K562 (cell line): Measurements from ENCODE around the gene ADGRF5. TPM values are rescaled to one million over a fixed set of nuclear protein-coding genes. Genes with fewer than 3 reads are reported as not detected.

Experiments
- ATAC-seq: fragments of 200-7000 bp; cut with Tn5 transposase; 3 replicates; pipeline ENCODE4 v1.9.1; 2020; ENCODE audit warnings: moderate library complexity
- BruUV-seq: library from RNA; stranded (reverse); fragments of 400-500 nt; replicated peaks from 2 replicates; lab custom pipeline; 2021; lab: Mats Ljungman, UMichigan
- CTCF ChIA-PET: fragments of 300-600 bp; formaldehyde crosslinking; extraction: SDS; loops from one replicate; lab custom pipeline; 2021; ENCODE audit warnings: low intra/inter-chr PET ratio; lab: Yijun Ruan, JAX
- POLR2A ChIA-PET: fragments of 300-600, 350-650 bp; sonication (Branson Sonifier 250); formaldehyde crosslinking; extraction: SDS; loops from one replicate; lab custom pipeline; 2021; ENCODE audit warnings: antibody characterized with exemption, inconsistent platforms; lab: Yijun Ruan, JAX
- DNase-seq, 4 experiments: peaks; one replicate each; pipeline versions ENCODE4 v3.0.0 to v3.0.0-alpha.2; 2011 to 2018; ENCODE audit warnings: low spot score in 3 of 4, mixed read lengths in 3 of 4; ENCODE audit errors: extremely low read depth in 1 of 4
- FAIRE-seq: peaks from 2 replicates; lab custom pipeline; 2011; peaks lifted over from hg19 to GRCh38; lab: Jason Lieb, UNC
- H2AFZ ChIP-seq: 2 replicates; pipeline ENCODE4 v1.6.0; 2011; ENCODE audit warnings: low read depth, low read length, control low read depth, inconsistent platforms
- H3K27ac ChIP-seq: fragments of 200-600 bp; 3 replicates; pipeline ENCODE4 v1.8.0; 2011; ENCODE audit warnings: low read depth, mild to moderate bottlenecking, control low read depth, inconsistent platforms, low read length, moderate library complexity, mixed read lengths; ENCODE audit errors: extremely low read depth
- H3K27me3 ChIP-seq, 2 experiments: fragments of 300-600 bp in 1 of 2; 2 replicates in 1 of 2; 3 replicates in 1 of 2; pipeline versions ENCODE4 v1.6.0 to v1.8.0; 2011; ENCODE audit warnings: inconsistent platforms in 2 of 2, low read length in 2 of 2, mild to moderate bottlenecking in 1 of 2, mixed read lengths in 1 of 2, moderate library complexity in 1 of 2; ENCODE audit not compliant: control insufficient read depth in 2 of 2, insufficient read depth in 2 of 2
- H3K36me3 ChIP-seq: fragments of 300-600 bp; 3 replicates; pipeline ENCODE4 v1.8.0; 2011; ENCODE audit warnings: mild to moderate bottlenecking, low read length, inconsistent platforms; ENCODE audit not compliant: control insufficient read depth, insufficient read depth
- H3K4me1 ChIP-seq, 2 experiments: fragments of 200-600 bp in 1 of 2; replicated peaks in 1 of 2; 2 replicates in 1 of 2; 3 replicates in 1 of 2; pipeline versions ENCODE4 v1.5.1 to v1.8.0; 2011; ENCODE audit warnings: inconsistent platforms in 2 of 2, low read length in 2 of 2, mild to moderate bottlenecking in 1 of 2, mixed read lengths in 1 of 2, moderate library complexity in 1 of 2; ENCODE audit not compliant: control insufficient read depth in 2 of 2, insufficient read depth in 2 of 2
- H3K4me2 ChIP-seq: 2 replicates; pipeline ENCODE4 v1.6.1; 2011; ENCODE audit warnings: low read length, control low read depth, inconsistent platforms, mixed read lengths; ENCODE audit not compliant: insufficient read depth
- H3K4me3 ChIP-seq: fragments of 200-600 bp; sonication (generic), shearing (Covaris generic); 2 replicates; pipeline ENCODE4 v1.5.1; 2016; ENCODE audit warnings: control low read depth, inconsistent platforms
- H3K79me2 ChIP-seq: fragments of 200-600 bp; 3 replicates; pipeline ENCODE4 v1.8.0; 2011; ENCODE audit warnings: low read length, inconsistent platforms; ENCODE audit not compliant: control insufficient read depth, insufficient read depth
- H3K9ac ChIP-seq, 2 experiments: 2 replicates each; pipeline versions ENCODE4 v1.6.0 to v1.6.1; 2011; ENCODE audit warnings: low read depth in 2 of 2, low read length in 2 of 2, control low read depth in 1 of 2, inconsistent platforms in 1 of 2, mild to moderate bottlenecking in 1 of 2, mixed read lengths in 1 of 2; ENCODE audit not compliant: insufficient read depth in 1 of 2
- H3K9me1 ChIP-seq: one replicate; pipeline ENCODE4 v1.6.0; 2011; ENCODE audit warnings: inconsistent platforms, mild to moderate bottlenecking, low read length, moderate library complexity; ENCODE audit not compliant: control insufficient read depth, insufficient read depth
- H3K9me3 ChIP-seq: replicated peaks from 2 replicates; pipeline ENCODE4 v1.5.1; 2011; ENCODE audit warnings: low read depth, low read length, inconsistent platforms; ENCODE audit not compliant: control insufficient read depth, insufficient read depth
- H4K20me1 ChIP-seq: replicated peaks from 2 replicates; pipeline ENCODE4 v1.6.1; 2011; ENCODE audit warnings: low read length, inconsistent platforms, mixed read lengths; ENCODE audit not compliant: control insufficient read depth, insufficient read depth
- CUX1 ChIP-seq: fragments of 200-800 bp; sonication (Bioruptor generic); IDR thresholded peaks from 2 replicates; pipeline ENCODE4 v1.6.1; 2016; ENCODE audit warnings: missing genetic modification characterization, missing compliant biosample characterization
- HMGXB4 ChIP-seq: sonication (generic); formaldehyde crosslinking; IDR thresholded peaks from 2 replicates; pipeline ENCODE4 v1.8.1; 2023; ENCODE audit warnings: mild to moderate bottlenecking, missing genetic modification reagents
- NFIC ChIP-seq: fragments of 450-650 bp; IDR thresholded peaks from 2 replicates; pipeline ENCODE4 v1.6.1; 2017; ENCODE audit warnings: mild to moderate bottlenecking, inconsistent platforms
- NR4A1 ChIP-seq, 2 experiments: fragments of 250-450 bp in 1 of 2; fragments of 450-650 bp in 1 of 2; sonication (Bioruptor Pico) in 1 of 2; IDR thresholded peaks; 2 replicates each; pipeline versions ENCODE4 v1.4.0 to v1.6.1; 2016 to 2020; ENCODE audit warnings: mild to moderate bottlenecking in 2 of 2, missing compliant biosample characterization in 1 of 2, missing genetic modification characterization in 1 of 2, moderate library complexity in 1 of 2
- PHF20 ChIP-seq: fragments of 450-650 bp; IDR thresholded peaks from 2 replicates; pipeline ENCODE4 v1.6.1; 2018; ENCODE audit not compliant: partially characterized antibody
- SMAD1 ChIP-seq: fragments of 150-350 bp; IDR thresholded peaks from 2 replicates; pipeline ENCODE4 v1.6.1; 2014; ENCODE audit warnings: low read length, low read depth; ENCODE audit not compliant: partially characterized antibody
- ZNF134 ChIP-seq: fragments of 250-450 bp; sonication (Bioruptor Pico); conservative IDR thresholded peaks from 2 replicates; pipeline ENCODE4 v1.4.0; 2020
- ZNF217 ChIP-seq: sonication (generic); formaldehyde crosslinking; IDR thresholded peaks from 2 replicates; pipeline ENCODE4 v1.8.0; 2022; ENCODE audit warnings: mild to moderate bottlenecking, missing genetic modification reagents
- WGBS: fragments of 100-300 bp; shearing (Covaris generic); methylation state at CpG from one replicate; pipeline ENCODE4 v1.1.6; 2016; ENCODE audit warnings: low coverage, mixed read lengths; ENCODE audit not compliant: insufficient coverage; ENCODE audit errors: missing lambda C conversion rate; 5-methylcytosine and 5-hydroxymethylcytosine counted together
- in situ Hi-C: fragments of 300-500 bp; cut with MboI; formaldehyde crosslinking; loops from 4 replicates; pipeline ENCODE4 v1.15.0; 2018; ENCODE audit warnings: inconsistent platforms, mixed read lengths
- intact Hi-C: fragments of 100-400 bp; cut with micrococcal nuclease; formaldehyde crosslinking; loops from 2 replicates; pipeline ENCODE4 v1.14.2; 2022
- polyA plus RNA-seq, 8 experiments: library from polyadenylated mRNA; depleted of rRNA in 4 of 8; stranded (reverse) in 5 of 8; unstranded in 3 of 8; fragments of >200 nt; fragmentation: Nextera tagmentation in 2 of 8; fragmentation: Illumina TruSeq in 1 of 8; extraction: Ambion mirVana in 2 of 8; extraction: Trizol in 1 of 8; gene quantifications; 2 replicates each; pipeline versions ENCODE4 v1.2.1 to v1.2.3, GENCODE V29; 2011 to 2014; ENCODE audit warnings: inconsistent platforms in 1 of 8, missing spikeins in 1 of 8
- total RNA-seq, 7 experiments: library from RNA; depleted of rRNA in 6 of 7; stranded (reverse); fragments of >200 nt in 6 of 7; fragmentation: Illumina TruSeq in 2 of 7; extraction: Trizol in 2 of 7; gene quantifications; 2 replicates each; pipeline versions ENCODE4 v1.2.1 to v1.2.3, GENCODE V29; 2011 to 2021; ENCODE audit warnings: low replicate concordance in 1 of 7
- TF ChIP-seq, protein P1 (sequence below): fragments of 450-650 bp; IDR thresholded peaks from 2 replicates; pipeline ENCODE4 v1.6.1; 2017; ENCODE audit warnings: antibody characterized with exemption, mild to moderate bottlenecking
- TF ChIP-seq, protein P2 (sequence below): fragments of 450-650 bp; IDR thresholded peaks from 2 replicates; pipeline ENCODE4 v1.6.1; 2016; ENCODE audit warnings: missing biosample characterization, missing genetic modification characterization

ADGRF5 gene
- total and polyA plus RNA-seq, 9 of the 15 experiments (the other 6 are each of a cell fraction or from before 2014, with no cell fraction given): 0.07 TPM; not detected in 8

DNA sequence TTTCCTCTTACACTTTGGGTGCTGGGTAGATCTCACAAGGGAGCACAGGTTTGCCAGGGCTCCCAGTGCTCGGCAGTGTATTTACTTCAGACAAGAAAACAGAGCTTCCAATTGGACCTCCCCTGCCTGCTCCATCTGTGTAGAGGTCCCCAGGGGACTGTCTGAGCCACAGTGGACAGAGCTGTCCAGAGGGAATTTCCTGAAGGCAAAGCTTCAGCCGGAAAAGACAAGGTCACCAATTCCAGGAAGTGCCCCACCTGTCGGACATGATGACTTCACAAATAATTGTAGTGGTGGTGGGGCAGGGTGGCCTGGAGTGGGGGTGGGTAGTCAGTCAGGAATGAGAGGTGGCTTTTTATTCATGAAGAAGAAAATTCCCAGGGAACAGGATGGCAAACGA, 18.6 kb downstream of the ADGRF5 start:
- H4K20me1 ChIP-seq: no peaks in the 10 kb centered on the region
- ChIA-PET CTCF (no interaction called here), POLR2A (no interaction called here)
- ATAC-seq (no peak), FAIRE-seq (no peak), DNase-seq (no peak)
- H3K79me2 ChIP-seq: no peaks in the 10 kb centered on the region
- H3K4me3 ChIP-seq: no peak overlapping the region
- H2AFZ ChIP-seq: no peak overlapping the region
- H3K36me3 ChIP-seq: no peaks in the 10 kb centered on the region
- H3K27ac ChIP-seq: no peak overlapping the region
- H3K4me2 ChIP-seq: no peak overlapping the region
- 0% methylated on average over 4 of the region's 4 CpGs for WGBS
- H3K4me1 ChIP-seq: no peaks in the 10 kb centered on the region
- H3K9me1 ChIP-seq: no peaks in the 10 kb centered on the region
- in situ Hi-C loops: no loop called here
- H3K27me3 ChIP-seq: peaks cover 0 to 7% of the 10 kb centered on the region in 2 experiments; a peak in 1 of 5 replicates
- no peaks in the 10 kb centered on the region for H3K9me3 ChIP-seq
- BruUV-seq: no TSS peak
- intact Hi-C loops: no loop called here
- no peak overlapping the region for H3K9ac ChIP-seq
- no peak for TF ChIP-seq ZNF134
- no peak for TF ChIP-seq NFIC
- TF ChIP-seq ZNF217: no peak
- TF ChIP-seq PHF20: no peak
- TF ChIP-seq, protein P1, sequence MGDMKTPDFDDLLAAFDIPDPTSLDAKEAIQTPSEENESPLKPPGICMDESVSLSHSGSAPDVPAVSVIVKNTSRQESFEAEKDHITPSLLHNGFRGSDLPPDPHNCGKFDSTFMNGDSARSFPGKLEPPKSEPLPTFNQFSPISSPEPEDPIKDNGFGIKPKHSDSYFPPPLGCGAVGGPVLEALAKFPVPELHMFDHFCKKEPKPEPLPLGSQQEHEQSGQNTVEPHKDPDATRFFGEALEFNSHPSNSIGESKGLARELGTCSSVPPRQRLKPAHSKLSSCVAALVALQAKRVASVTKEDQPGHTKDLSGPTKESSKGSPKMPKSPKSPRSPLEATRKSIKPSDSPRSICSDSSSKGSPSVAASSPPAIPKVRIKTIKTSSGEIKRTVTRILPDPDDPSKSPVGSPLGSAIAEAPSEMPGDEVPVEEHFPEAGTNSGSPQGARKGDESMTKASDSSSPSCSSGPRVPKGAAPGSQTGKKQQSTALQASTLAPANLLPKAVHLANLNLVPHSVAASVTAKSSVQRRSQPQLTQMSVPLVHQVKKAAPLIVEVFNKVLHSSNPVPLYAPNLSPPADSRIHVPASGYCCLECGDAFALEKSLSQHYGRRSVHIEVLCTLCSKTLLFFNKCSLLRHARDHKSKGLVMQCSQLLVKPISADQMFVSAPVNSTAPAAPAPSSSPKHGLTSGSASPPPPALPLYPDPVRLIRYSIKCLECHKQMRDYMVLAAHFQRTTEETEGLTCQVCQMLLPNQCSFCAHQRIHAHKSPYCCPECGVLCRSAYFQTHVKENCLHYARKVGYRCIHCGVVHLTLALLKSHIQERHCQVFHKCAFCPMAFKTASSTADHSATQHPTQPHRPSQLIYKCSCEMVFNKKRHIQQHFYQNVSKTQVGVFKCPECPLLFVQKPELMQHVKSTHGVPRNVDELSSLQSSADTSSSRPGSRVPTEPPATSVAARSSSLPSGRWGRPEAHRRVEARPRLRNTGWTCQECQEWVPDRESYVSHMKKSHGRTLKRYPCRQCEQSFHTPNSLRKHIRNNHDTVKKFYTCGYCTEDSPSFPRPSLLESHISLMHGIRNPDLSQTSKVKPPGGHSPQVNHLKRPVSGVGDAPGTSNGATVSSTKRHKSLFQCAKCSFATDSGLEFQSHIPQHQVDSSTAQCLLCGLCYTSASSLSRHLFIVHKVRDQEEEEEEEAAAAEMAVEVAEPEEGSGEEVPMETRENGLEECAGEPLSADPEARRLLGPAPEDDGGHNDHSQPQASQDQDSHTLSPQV: no peak
- TF ChIP-seq SMAD1: no peak
- no peak for TF ChIP-seq NR4A1 (CRISPR knock-in tag; IDR thresholded peaks at IDR 0.05)
- no peak for TF ChIP-seq NR4A1 (tag; IDR thresholded peaks at IDR 0.05)
- TF ChIP-seq, protein P2, sequence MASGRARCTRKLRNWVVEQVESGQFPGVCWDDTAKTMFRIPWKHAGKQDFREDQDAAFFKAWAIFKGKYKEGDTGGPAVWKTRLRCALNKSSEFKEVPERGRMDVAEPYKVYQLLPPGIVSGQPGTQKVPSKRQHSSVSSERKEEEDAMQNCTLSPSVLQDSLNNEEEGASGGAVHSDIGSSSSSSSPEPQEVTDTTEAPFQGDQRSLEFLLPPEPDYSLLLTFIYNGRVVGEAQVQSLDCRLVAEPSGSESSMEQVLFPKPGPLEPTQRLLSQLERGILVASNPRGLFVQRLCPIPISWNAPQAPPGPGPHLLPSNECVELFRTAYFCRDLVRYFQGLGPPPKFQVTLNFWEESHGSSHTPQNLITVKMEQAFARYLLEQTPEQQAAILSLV (tag): no peak
- no peak for TF ChIP-seq CUX1 (CRISPR knock-in tag)
- TF ChIP-seq HMGXB4 (CRISPR knock-in tag): no peak
